VCaP (cell line): ENCODE measurements around the gene FARP2.

Experiments
- H3K27ac ChIP-seq: fragments of 450-650 bp; 2 replicates; pipeline ENCODE4 v1.5.1; 2017
- TF ChIP-seq, protein P1 (sequence below): fragments of 450-650 bp; conservative IDR thresholded peaks from 2 replicates; pipeline ENCODE4 v1.5.1; 2017; ENCODE audit warnings: mild to moderate bottlenecking, moderate library complexity

The FARP2 gene

DNA sequence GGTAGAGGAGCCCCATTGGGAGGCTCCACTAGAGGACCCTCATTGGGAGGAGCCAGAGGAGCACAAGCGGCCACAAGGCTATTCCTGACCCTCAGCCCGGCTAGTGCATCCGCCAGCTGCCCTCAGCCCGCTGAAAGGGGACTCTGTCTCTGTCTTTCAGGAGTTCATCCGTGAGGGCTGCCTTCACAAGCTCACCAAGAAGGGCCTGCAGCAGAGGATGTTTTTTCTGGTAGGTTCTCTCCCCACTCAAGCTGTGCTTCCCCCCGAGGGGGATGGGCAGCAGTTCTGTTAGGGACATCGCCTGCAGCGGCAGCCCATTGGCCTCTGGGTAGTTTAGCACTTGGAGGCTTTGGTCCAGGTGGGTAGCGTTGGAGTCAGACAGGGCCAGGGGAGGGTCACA lies 127.2 kb downstream of the FARP2 start:
- no peak overlapping the region for H3K27ac ChIP-seq
- TF ChIP-seq, protein P1, sequence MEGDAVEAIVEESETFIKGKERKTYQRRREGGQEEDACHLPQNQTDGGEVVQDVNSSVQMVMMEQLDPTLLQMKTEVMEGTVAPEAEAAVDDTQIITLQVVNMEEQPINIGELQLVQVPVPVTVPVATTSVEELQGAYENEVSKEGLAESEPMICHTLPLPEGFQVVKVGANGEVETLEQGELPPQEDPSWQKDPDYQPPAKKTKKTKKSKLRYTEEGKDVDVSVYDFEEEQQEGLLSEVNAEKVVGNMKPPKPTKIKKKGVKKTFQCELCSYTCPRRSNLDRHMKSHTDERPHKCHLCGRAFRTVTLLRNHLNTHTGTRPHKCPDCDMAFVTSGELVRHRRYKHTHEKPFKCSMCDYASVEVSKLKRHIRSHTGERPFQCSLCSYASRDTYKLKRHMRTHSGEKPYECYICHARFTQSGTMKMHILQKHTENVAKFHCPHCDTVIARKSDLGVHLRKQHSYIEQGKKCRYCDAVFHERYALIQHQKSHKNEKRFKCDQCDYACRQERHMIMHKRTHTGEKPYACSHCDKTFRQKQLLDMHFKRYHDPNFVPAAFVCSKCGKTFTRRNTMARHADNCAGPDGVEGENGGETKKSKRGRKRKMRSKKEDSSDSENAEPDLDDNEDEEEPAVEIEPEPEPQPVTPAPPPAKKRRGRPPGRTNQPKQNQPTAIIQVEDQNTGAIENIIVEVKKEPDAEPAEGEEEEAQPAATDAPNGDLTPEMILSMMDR = no peak

DNA sequence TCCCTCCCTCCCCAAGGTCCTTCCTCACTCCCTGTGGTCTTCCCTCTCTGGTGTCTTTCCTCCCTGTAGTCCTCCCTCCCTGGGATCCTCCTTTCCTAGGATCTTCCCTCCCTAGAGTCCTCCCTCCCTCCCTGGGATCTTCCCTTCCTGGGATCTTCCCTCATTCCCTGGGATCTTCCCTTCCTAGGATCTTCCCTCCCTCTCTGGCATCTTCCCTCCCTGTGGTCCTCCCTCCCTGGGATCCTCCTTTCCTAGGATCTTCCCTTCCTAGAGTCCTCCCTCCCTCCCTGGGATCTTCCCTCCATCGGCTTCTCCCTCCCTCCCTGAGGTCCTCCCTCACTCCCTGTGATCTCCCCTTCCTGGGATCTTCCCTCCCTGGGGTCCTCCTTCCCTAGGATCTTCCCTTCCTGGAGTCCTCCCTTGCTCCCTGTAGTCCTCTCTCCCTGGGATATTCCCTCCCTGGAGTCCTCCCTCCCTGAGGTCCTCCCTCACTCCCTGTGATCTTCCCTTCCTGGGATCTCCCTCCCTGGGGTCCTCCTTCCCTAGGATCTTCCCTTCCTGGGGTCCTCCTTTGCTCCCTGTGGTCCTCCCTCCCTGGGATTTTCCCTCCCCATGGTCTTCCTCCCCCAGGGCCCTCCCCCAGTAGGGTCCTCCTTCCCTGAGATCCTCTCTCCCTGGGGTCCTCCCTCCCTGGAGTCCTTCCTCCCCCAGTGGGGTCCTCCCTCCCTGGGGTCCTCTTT lies 129.3 kb downstream of the FARP2 start:
- TF ChIP-seq, protein P1 = no peak
- no peak overlapping the region for H3K27ac ChIP-seq

DNA sequence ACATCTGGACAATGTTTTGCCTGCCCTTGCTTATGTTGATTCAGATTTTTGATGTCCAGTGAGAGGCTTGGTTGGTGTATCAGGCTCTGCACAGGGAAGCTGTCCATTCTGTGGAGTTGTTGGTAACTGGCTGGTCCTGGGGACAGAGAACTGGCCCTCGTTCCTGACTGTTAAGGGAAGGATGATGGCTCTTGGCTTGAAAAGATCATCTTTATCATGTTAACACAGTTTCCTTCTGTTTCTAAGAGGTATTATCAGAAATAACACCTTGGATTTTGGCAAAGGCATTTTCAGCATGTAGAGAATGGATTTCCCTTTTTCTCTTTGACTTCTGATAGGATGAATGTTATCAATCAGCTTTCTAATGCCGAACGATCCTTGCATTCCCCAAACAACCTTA lies 133.0 kb downstream of the FARP2 start:
- TF ChIP-seq, protein P1 = no peak
- H3K27ac ChIP-seq = no peak overlapping the region

DNA sequence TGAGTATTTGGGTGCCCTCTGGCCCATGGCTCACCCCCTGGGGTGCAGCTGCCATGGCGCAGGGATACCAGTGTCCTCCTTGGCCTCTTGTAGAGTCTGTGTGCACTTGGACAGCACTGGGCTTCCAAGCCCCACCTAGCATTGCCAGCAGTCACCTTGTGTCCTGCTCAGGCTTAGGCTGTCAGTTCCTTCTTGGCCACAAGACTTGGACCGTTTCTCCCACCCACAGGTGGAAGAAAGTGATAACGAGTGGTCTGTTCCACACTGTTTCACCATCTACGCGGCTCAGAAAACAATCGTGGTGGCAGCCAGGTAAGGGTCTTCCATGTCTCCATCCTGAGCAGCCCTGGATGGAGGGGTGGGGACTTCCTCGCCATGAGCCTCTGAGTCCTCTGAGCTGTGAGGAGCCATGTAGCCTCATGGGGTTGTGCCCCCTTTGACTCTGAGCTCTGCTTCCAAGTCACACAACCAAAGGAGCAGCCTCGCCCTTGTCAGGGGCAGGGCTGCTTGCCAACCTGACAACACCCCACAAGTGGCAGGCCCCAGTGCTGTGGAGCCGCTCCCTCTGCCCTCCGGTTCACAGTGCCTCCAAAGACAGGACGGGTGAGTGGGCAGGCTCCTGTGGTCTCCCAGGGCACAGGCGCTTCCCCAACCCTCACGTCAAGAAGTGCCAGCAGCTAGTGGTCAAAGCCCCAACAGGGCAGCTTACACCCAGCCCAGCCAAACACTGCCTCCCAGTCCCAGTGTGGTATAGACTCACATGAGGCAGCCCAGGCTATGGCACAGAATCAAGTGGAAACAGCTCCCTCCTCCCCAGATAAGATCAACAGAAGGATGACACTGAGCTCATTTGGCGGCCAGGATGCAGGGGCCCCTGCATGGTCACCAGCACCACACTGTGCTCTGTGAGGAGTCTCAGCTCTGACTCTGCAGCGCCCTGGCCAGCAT lies 133.9 kb downstream of the FARP2 start:
- H3K27ac ChIP-seq = no peak overlapping the region
- TF ChIP-seq, protein P1 = no peak

DNA sequence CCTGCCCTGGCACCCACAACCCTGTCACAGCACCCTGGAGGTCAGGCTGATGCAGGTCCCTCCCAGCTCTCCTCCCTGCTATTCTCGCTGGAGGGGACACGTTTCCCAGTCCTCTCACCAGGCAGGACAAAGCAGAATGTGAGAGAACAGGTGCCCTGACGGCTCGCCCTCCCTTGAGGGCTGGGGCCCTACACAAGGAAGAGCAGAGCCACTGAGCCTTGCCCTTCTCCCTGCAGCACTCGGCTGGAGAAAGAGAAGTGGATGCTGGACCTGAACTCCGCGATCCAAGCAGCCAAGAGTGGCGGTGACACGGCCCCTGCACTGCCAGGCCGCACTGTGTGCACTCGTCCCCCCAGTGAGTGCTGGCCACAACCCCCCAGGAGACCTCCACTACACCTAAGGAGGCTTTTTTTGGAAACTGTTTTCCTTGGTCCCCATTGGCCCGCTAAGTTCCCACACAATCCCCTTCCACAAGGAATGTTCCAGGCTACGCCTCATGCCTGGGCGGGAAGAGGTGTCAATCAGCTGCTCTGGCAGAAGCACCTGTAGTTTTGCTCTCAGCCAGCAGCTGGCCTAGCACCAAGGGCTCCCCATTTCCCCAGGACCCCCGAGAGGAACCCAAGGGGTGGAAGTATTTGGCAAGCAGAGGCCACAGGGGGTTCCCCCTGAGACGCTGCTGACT lies 134.9 kb downstream of the FARP2 start:
- no peak overlapping the region for H3K27ac ChIP-seq
- TF ChIP-seq, protein P1 = no peak

DNA sequence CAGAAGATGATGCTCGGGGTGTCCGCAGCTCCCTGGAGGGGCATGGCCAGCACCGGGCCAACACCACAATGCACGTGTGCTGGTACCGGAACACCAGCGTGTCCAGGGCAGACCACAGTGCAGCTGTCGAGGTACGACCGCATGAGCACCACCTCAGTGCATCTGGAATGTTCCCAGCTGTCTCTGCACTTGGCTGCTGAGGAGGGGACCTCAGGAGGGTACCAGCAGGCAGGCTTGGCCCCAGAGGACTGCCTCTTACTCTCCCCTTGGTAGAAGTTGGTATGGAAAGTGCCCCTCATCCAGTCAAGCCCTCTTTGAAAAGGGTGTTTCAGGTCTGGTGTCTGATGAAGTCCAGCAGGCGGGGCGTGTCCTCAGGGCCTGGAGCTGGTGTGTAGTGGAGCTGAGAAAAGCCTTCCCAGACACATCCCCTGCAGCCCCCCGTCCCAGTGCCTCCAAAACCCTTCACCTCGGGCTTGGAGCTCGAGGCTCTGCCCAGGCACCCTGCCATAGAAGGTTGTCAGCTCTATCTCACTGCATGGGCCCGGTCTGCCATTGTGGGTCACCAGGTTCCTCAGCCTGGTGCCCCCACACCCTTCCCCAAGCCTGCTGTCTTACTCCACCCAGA lies 135.6 kb downstream of the FARP2 start:
- TF ChIP-seq, protein P1 = no peak

More for the DNA sequence above, 135.6 kb downstream of the FARP2 start:
- H3K27ac ChIP-seq = no peak overlapping the region
